ENCODE results near the gene ARL6.

ARL6 gene, protein sequence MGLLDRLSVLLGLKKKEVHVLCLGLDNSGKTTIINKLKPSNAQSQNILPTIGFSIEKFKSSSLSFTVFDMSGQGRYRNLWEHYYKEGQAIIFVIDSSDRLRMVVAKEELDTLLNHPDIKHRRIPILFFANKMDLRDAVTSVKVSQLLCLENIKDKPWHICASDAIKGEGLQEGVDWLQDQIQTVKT

GRCh38 chr3:97764407-97765238, at the start of gene ARL6:
TSS of gene ARL6 (plus strand) at chr3:97764758. CDS start at chr3:97768108, 3,350 bp downstream.
- DNase-seq, result peak; percentile 65 to 99 (median 88)

- peak in 35 of 51 donors; percentile 0 to 69 (median 22) for DNase-seq
These were observed 45.3 kb upstream of the ARL6 start for GRCh38 chr3:97719156-97719821.

DNA sequence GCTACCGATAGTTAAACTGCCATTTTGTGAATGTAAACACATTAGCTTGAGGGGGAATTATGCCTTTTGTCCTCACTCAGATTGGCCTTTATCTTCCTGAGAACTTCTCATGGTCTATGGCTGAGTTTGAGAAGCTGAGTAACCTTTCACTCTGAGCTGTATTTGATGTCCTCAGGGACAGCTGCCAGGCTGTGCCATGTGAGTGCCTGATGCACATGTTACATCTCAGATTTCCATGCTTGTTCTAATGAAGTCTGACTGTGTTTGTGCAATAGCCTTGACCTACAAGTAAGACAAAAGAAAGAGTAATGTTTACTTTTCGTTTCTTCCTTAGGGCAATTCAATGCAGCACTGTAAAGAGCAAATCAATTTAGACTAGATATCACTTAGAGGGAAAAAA, 44.1 kb upstream of the ARL6 start:
- no peak for DNase-seq

GRCh38 chr3:97721446-97721845, 43.1 kb upstream of the ARL6 start:
- DNase-seq, result no peak

GRCh38 chr3:97736928-97737327, 27.6 kb upstream of the ARL6 start:
- peak in 1 of 51 donors; percentile 2 for DNase-seq

- DNase-seq, result peak in 1 of 51 donors; percentile 10
These were observed 25.8 kb upstream of the ARL6 start for GRCh38 chr3:97738761-97739160.

GRCh38 chr3:97742036-97742435, 22.5 kb upstream of the ARL6 start:
- no peak for DNase-seq

- DNase-seq, result no peak
These were observed 20.3 kb upstream of the ARL6 start for GRCh38 chr3:97744289-97744688.

DNA sequence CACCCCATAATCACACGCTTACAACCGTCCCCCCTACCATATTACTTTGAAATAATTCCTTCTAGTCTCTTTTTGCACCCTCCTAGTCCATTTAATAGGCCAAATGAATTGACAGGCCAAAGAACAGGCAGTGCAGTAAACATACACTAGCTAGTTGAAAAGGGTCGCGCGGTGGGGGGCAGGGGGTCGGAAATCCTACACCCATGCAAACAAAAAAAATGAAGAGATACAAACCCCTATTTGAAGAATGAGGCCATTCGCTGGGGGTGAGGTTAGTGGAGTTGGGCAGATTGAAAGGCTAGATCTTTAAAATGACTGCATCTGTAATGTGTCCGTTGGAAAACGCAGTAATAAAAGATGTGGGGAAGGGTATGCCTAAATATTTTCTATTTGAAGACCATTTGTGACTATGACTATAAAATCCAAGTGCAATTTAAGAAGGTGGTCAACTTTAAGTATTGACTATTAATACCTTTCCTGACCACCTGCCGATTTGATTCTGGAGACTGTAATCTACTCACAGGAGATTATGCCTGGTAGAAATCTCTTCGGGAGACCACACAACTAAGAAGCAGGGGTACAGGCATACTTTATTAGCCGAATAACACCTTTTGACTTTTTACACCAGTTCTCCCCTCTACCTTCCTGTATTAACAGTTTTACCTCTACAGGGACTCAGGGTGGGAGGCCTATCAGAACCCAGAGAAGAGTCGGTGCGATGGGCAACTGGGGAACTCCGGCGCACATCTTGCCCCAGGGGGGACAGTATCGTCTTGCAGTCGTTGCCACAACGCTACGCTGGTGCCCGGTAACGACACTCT, 762 bp upstream of the ARL6 start:
- peak in 4 of 51 donors; percentile 0 to 6 (median 0) for DNase-seq

GRCh38 chr3:97765336-97765735, 778 bp downstream of the ARL6 start:
- DNase-seq, result no peak

DNA sequence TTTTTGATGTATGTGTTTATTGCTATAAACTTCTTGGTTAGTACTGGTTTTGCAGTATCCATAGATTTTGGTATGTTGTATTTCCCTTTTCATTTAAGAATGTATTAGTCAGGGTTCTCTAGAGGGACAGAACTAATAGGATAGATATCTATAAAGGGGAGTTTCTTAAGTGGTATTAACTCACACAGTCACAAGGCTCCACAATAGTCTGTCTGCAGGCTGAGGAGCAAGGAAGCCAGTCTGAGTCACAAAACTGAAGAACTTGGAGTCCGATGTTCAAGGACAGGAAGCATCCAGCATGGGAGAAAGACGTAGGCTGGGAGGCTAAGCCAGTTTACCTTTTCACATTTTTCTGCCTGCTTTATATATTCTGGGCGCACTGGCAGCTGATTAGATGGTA, 8.4 kb downstream of the ARL6 start:
- no peak for DNase-seq

DNA sequence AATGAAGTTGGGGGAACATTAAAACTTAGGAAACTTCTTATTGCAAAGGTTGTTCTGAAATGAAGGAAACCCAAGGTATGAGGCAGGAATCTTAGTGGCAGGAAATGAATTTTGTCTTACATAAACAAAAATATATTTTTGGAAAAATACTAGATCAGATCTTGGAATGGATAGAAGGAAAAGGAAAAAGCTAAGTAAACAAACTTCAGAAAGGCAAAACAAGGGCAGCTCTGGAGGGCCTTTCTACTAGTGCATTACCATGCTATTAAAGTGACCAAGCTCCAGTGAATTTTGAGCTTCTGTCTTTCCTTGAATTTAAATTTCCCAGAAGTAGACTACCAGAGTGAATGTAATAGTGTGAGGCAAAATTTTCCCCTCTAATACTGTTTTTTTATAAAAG, 13.6 kb downstream of the ARL6 start:
- DNase-seq, result no peak

DNA sequence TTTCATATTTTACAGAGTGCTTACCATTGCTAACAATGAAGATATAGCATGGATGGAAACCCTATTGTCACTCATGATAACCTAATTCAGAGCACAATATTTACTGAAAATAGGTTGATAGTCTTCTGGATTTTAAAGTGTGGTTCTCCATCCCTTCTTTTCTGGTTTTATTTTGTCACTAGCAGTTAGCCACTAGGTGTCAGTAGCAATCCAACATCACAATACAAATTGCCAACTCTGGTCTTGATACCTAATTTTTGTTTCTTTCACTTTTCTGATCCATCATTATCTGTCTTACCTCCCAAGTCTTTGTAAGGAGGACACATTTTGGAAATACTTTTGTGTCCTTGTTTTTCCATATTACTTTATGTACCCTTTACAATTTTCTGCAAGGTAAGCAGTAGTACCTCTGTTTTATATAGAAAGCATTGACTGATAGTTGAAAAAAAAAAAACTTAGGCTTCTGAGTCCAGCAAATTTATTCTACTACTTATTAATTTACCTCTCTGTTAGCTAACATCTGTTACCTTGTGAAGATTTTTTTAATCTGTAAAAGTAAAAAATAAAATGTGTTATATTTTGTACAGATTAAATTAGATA, 29.0 kb downstream of the ARL6 start:
- DNase-seq, result peak in 2 of 51 donors; percentile 6 to 33

DNA sequence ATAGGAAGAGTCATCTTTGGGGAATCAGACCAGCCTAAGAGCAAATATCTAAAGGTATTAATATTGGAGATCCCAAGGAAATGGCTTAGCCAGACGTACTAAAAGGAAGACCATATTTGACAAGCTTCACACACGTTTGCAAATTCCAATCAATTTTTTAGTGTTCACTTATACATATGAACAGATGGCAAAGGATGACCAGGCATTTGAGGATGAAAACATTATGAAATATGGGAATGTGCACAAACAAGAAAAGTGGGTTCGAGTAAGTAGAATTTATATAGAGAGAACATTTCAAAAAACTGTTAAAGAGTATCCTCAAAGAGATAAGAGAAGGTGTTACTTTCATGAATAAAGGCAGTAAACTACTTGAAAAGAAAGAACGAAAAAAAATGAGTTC, 31.4 kb downstream of the ARL6 start:
- DNase-seq, result no peak

- DNase-seq, result no peak
These were observed 39.9 kb downstream of the ARL6 start for GRCh38 chr3:97804471-97804870.

GRCh38 chr3:97810779-97811390, 46.3 kb downstream of the ARL6 start:
- DNase-seq, result no peak

DNA sequence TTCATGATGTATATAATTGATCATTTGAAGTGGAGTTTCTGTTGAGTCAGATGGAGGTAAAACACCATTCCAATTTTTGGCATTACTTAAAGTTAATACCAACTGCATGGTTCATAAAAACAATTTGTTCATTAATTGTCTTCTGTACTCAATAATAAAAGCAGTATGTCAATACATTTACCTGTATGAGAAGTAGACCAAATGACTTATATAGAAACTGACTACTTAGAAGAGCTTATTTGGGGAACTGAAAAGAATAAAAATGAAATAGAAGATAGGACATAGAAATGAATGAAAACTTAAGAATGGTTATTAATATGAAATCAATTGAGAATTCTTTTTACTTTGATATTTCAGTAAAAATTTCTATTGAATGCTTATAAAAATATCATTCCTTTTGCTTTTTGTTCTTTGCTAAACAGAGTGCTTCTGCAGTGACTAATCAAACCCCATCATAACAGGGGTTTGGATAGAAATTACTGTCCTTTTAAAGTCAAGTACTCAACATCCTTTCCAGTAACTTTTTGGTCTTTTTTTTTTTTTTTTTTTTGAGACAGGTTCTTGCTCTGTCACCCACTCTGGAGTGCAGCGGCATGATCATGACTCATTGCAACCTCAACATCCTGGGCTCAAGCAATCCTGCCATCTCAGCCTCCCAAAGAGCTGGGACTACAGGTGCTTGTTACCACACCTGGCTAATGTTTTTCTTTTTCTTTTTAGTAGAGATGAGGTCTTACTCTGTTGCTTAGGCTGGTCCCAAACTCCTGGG, 50.8 kb downstream of the ARL6 start:
- DNase-seq, result no peak

DNA sequence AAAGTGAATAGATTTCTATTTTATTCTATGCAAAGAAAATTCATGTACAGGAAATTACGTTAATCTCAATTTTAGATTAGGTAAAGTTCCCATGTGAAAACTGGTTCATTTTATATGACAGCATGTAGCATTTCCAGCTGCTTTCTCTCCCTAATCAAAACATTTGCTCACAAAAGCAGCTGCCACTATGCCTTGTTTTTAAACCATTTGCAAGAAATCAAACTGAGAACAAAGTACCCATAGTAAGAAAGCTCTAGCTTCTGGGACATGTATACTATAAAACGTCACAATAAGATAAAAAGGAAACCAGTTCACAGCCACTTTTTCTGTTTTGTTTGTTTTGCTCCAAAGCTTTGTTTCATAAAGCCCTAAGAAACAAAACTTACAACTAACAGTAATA, 52.3 kb downstream of the ARL6 start:
- DNase-seq, result no peak

- DNase-seq, result peak in 4 of 51 donors; percentile 2 to 12 (median 4)
These were observed 53.4 kb downstream of the ARL6 start for GRCh38 chr3:97817965-97818364.

- no peak for DNase-seq
These were observed 56.2 kb downstream of the ARL6 start for GRCh38 chr3:97820780-97821179.
